ENCODE results near the gene ARHGAP35.

Gene ARHGAP35

DNA sequence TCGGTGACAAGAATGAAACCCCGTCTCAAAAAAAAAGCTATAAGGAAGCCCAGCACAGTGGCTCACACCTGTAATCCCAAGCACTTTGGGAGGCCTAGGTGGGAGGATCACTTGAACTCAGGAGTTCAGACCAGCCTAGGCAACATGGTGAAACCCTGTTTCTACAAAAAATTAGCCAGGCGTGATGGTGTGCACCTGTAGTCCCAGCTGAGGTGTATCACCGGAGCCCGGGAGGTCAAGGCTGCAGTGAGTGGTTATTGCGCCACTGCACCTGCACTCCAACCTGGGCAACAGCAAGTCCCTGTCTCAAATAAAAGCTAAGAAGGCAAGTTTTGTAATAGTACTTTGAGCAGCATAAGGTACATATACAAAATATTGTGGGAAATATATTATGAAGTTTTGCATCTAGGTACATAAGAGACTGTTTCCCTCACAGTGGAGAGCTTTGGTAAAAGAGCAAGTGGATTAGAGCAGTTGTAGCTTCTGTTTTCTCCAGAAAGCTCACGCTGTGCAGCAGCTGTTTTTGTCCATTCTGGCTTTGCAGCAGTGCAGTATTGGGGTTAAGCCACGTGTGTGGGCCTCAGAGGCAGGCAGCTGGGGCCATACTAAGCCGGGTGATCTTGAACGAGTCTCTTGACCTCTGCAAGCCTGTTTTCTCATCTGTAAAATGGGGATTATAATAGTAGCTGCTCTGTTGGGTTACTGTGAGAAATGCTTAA, 35.4 kb downstream of the ARHGAP35 start:
- peaks cover 14% of the 10 kb centered on the region for H3K4me1 ChIP-seq (ENCODE audit: control insufficient read depth, insufficient read depth, low read length)
- no peaks in the 10 kb centered on the region for H3K27me3 ChIP-seq (ENCODE audit: control insufficient read depth, insufficient read depth, low read length)
- no peaks in the 10 kb centered on the region for H3K36me3 ChIP-seq (ENCODE audit: insufficient read depth, low read length)
- H3K9ac ChIP-seq (ENCODE audit: low read depth, low read length): no peak overlapping the region
- no peak overlapping the region for H3K4me3 ChIP-seq (ENCODE audit: low read length)
- no peaks in the 10 kb centered on the region for H3K9me3 ChIP-seq (replicated peaks; ENCODE audit: low read length)
- no peak overlapping the region for H3K4me2 ChIP-seq (ENCODE audit: low read length)

DNA sequence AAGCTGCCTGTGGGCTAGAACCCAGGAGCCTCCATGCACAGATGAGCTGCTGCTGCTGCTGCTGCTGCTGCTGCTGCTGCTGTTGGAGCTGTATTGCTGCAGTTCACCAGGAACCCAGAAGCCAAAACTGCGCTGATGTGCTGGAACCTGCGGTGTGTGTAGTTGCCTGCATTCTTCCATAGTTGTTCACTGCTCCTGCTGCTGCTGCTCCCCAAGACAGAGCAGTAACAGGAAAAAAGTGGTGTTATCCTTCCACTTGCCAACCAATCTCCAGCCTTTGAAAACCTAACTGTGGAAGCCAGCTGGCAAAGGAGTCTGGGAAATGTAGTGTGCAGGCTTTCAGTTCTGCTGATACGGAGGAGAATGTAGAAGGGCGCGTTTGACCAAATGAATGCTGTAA, 37.9 kb downstream of the ARHGAP35 start:
- no peaks in the 10 kb centered on the region for H3K36me3 ChIP-seq (ENCODE audit: insufficient read depth, low read length)
- H3K4me1 ChIP-seq (ENCODE audit: control insufficient read depth, insufficient read depth, low read length): peaks cover 33% of the 10 kb centered on the region
- H3K4me3 ChIP-seq (ENCODE audit: low read length): no peak overlapping the region
- peak overlapping the region; percentile 8 for H3K4me2 ChIP-seq (ENCODE audit: low read length)
- no peaks in the 10 kb centered on the region for H3K27me3 ChIP-seq (ENCODE audit: control insufficient read depth, insufficient read depth, low read length)
- H3K9ac ChIP-seq (ENCODE audit: low read depth, low read length): no peak overlapping the region
- H3K9me3 ChIP-seq (replicated peaks; ENCODE audit: low read length): no peaks in the 10 kb centered on the region

DNA sequence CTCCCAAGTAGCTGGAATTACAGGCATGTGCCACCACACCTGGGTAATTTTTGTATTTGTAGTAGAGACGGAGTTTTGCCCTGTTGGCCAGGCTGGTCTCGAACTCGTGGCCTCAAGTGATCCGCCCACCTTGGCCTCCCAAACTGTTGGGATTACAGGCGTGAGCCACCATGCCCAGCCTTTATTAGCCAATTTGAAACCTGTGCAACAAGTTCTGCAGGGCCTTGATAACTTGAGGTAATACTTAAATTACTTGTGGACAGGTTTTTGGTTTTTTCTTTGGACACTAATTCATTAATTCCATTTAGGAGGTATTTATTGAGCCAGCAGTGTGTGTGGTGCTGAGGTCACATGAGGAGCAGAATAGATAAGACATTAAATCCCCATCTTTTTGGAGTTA, 39.5 kb downstream of the ARHGAP35 start:
- H3K4me3 ChIP-seq (ENCODE audit: low read length): no peak overlapping the region
- no peaks in the 10 kb centered on the region for H3K27me3 ChIP-seq (ENCODE audit: control insufficient read depth, insufficient read depth, low read length)
- H3K9ac ChIP-seq (ENCODE audit: low read depth, low read length): no peak overlapping the region
- peaks cover 46% of the 10 kb centered on the region for H3K4me1 ChIP-seq (ENCODE audit: control insufficient read depth, insufficient read depth, low read length)
- no peaks in the 10 kb centered on the region for H3K36me3 ChIP-seq (ENCODE audit: insufficient read depth, low read length)
- H3K4me2 ChIP-seq (ENCODE audit: low read length): no peak overlapping the region
- H3K9me3 ChIP-seq (replicated peaks; ENCODE audit: low read length): no peaks in the 10 kb centered on the region

DNA sequence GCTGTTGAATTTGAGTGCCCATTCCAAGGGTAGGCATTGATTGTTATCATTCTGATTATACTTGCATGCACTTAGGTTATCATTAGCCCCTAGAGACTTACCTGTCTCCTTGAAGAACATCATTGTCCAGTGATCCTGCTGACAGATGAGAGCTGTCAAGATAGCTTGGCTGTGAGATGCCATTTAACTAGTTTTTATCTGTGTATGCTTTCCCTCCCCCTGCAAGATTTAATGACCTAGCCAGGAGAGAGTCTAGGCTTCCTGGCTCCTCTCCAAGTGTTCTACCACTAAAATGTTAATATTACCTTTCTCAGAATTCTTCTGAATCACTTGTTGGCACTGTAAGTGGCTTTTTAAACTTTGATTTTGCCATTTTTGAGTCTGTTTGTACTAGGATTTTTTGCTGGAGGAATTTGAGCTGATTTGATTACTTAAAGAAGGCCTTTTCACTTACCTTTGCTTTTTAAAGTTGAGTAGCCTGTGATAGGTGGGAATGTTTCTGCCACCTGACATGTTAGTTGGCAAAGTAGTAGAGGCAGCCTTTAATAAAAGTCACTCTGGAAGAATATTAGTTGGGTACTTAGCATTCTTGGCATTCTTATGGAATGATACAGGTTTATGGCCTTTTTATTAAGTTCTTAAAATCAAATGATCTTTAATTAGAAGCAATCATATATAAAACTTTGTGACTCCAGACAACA, 41.1 kb downstream of the ARHGAP35 start:
- Histone ChIP-seq H3K4me3 (ENCODE audit: low read length) (no peak overlapping the region), H3K9me3 (replicated peaks; ENCODE audit: low read length) (no peaks in the 10 kb centered on the region), H3K4me2 (ENCODE audit: low read length) (peak overlapping the region; percentile 42), H3K36me3 (ENCODE audit: insufficient read depth, low read length) (no peaks in the 10 kb centered on the region), H3K9ac (ENCODE audit: low read depth, low read length) (no peak overlapping the region), H3K4me1 (ENCODE audit: control insufficient read depth, insufficient read depth, low read length) (peaks cover 46% of the 10 kb centered on the region), H3K27me3 (ENCODE audit: control insufficient read depth, insufficient read depth, low read length) (no peaks in the 10 kb centered on the region)

DNA sequence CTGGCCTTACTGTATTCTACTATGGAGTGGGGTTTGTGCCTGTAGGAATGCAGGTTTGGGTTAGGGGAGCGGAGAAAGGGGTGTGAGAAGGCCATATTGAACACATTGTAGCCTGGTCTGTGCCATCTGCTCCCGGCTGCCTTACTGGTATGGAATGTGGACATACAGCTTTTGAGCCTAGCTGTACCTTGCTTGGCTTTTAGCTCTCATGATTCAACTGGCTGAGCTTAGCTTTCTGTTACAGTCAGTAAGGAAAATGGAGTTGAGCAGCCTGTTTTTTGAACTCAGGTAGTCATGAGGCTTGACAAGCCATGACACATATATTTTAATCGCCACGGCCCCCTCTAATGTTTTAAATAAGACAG, 41.6 kb downstream of the ARHGAP35 start:
- Histone ChIP-seq H3K9me3 (replicated peaks; ENCODE audit: low read length) (no peaks in the 10 kb centered on the region), H3K9ac (ENCODE audit: low read depth, low read length) (no peak overlapping the region), H3K4me2 (ENCODE audit: low read length) (peak overlapping the region; percentile 42), H3K27me3 (ENCODE audit: control insufficient read depth, insufficient read depth, low read length) (no peaks in the 10 kb centered on the region), H3K36me3 (ENCODE audit: insufficient read depth, low read length) (no peaks in the 10 kb centered on the region), H3K4me3 (ENCODE audit: low read length) (no peak overlapping the region), H3K4me1 (ENCODE audit: control insufficient read depth, insufficient read depth, low read length) (peaks cover 46% of the 10 kb centered on the region)

DNA sequence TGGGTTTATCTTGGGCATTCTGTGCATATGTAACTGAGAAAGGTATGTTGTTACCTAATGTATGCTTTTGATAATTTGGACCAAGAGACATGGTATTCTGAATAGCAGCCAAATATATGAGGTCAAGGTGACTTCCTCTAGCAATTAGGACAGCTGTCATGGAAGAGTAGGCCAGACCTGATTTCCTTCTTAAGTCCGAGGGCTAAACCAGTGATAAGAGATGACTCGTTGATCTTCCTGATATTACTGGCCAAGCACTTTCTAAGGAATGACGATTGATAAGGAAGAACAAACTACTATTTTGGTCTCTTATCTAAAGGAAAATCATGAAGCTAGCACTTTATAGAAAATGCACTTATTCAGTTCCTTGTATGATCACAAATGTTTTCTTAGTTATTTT, 42.7 kb downstream of the ARHGAP35 start:
- no peaks in the 10 kb centered on the region for H3K36me3 ChIP-seq (ENCODE audit: insufficient read depth, low read length)
- H3K4me2 ChIP-seq (ENCODE audit: low read length): peak overlapping the region; percentile 36
- no peaks in the 10 kb centered on the region for H3K27me3 ChIP-seq (ENCODE audit: control insufficient read depth, insufficient read depth, low read length)
- H3K4me3 ChIP-seq (ENCODE audit: low read length): no peak overlapping the region
- peaks cover 45% of the 10 kb centered on the region for H3K4me1 ChIP-seq (ENCODE audit: control insufficient read depth, insufficient read depth, low read length)
- H3K9ac ChIP-seq (ENCODE audit: low read depth, low read length): no peak overlapping the region
- no peaks in the 10 kb centered on the region for H3K9me3 ChIP-seq (replicated peaks; ENCODE audit: low read length)

DNA sequence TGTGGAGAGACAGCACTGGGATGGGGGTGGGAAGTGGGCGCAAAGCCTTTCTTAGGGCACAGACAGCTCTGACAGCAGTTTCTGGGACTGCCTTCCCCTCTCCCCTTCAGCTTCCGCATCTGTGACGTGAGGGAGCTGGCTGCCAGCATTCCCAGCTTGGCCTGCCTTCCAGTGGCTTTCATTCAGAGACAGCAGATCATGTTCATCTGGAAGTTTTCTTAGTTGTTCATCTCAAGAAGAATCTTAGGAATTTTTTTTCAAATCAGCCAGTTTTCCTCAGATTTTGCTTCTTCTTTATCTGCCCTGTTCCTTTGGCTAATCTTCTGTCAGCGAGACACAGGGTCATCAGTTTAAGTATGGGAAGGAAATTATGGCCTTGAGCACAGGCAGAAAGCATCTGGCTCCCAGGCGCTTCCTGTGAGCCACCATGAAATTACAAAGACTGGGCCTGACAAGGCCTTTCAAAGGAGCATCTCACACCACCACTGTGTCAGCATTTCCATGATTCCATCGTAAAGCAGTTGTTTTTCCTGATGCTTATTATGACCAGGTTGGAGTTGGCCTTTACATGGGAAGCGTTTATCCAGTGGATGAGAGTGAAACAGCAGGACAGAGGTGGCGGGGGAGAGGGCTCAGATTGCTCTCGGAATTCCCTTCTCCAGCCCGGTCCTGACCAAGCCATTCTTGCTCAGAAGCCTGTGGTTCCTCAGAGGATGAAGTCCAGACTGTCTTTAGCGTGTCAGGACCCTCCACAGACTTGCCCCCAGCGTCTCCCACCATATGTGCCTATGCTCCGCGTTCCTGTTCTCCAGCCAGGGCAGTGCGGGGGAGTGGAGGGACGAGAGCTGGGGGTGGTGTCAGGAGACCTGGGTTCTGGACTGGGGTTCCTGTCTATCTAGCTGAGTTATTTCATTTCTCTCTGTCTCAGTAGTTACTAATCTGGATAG, 43.6 kb downstream of the ARHGAP35 start:
- H3K27me3 ChIP-seq (ENCODE audit: control insufficient read depth, insufficient read depth, low read length): no peaks in the 10 kb centered on the region
- no peak overlapping the region for H3K4me3 ChIP-seq (ENCODE audit: low read length)
- peak overlapping the region; percentile 24 for H3K9ac ChIP-seq (ENCODE audit: low read depth, low read length)

DNA sequence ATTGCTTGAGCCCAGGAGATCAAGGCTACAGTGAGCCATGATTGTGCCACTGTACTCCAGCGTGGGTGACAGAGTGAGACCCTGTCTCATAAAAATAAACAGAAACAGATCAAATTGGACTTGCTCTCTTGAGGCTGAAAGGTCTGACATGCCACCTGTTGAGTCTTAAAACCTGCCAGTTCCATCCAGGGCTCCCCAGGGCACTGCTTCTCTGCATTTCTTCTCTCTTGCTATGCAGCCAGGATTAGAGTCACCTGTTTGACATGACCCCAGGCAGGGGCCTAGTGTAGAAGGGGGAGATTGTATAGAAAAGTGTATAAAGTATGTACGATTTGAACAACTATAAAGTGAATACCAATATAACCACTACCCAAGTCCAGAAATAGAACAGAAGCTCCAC, 45.4 kb downstream of the ARHGAP35 start:
- no peak overlapping the region for H3K4me2 ChIP-seq (ENCODE audit: low read length)
- H3K9me3 ChIP-seq (replicated peaks; ENCODE audit: low read length): no peaks in the 10 kb centered on the region
- H3K36me3 ChIP-seq (ENCODE audit: insufficient read depth, low read length): no peaks in the 10 kb centered on the region
- H3K4me3 ChIP-seq (ENCODE audit: low read length): no peak overlapping the region
- H3K27me3 ChIP-seq (ENCODE audit: control insufficient read depth, insufficient read depth, low read length): no peaks in the 10 kb centered on the region
- no peak overlapping the region for H3K9ac ChIP-seq (ENCODE audit: low read depth, low read length)
- H3K4me1 ChIP-seq (ENCODE audit: control insufficient read depth, insufficient read depth, low read length): peaks cover 37% of the 10 kb centered on the region

More for the DNA sequence above, 43.6 kb downstream of the ARHGAP35 start:
- H3K4me1 ChIP-seq (ENCODE audit: control insufficient read depth, insufficient read depth, low read length): peaks cover 37% of the 10 kb centered on the region
- H3K36me3 ChIP-seq (ENCODE audit: insufficient read depth, low read length): no peaks in the 10 kb centered on the region
- peak overlapping the region; percentile 36 for H3K4me2 ChIP-seq (ENCODE audit: low read length)
- no peaks in the 10 kb centered on the region for H3K9me3 ChIP-seq (replicated peaks; ENCODE audit: low read length)

DNA sequence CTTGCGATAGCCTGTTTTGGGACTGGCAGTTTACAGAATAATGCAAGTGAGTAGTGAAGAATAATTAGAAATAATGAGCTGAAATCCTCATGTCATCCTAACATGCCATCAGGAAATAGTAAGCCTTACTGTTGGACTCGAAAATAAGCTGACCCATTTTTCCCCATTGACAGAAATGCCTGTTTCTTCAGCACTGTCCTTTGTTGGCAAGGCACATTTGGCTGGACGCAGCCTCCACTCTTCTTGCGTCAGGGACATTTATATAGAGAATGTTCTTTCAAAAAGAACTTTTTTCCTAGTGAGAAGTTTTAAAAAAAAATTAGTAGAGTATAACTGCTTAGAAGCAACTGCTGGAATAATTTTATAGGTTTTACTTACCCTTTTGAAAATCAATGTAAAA, 47.1 kb downstream of the ARHGAP35 start:
- Histone ChIP-seq H3K4me1 (ENCODE audit: control insufficient read depth, insufficient read depth, low read length) (peaks cover 21% of the 10 kb centered on the region), H3K36me3 (ENCODE audit: insufficient read depth, low read length) (no peaks in the 10 kb centered on the region), H3K9me3 (replicated peaks; ENCODE audit: low read length) (no peaks in the 10 kb centered on the region), H3K9ac (ENCODE audit: low read depth, low read length) (no peak overlapping the region), H3K4me3 (ENCODE audit: low read length) (no peak overlapping the region), H3K4me2 (ENCODE audit: low read length) (no peak overlapping the region), H3K27me3 (ENCODE audit: control insufficient read depth, insufficient read depth, low read length) (no peaks in the 10 kb centered on the region)

DNA sequence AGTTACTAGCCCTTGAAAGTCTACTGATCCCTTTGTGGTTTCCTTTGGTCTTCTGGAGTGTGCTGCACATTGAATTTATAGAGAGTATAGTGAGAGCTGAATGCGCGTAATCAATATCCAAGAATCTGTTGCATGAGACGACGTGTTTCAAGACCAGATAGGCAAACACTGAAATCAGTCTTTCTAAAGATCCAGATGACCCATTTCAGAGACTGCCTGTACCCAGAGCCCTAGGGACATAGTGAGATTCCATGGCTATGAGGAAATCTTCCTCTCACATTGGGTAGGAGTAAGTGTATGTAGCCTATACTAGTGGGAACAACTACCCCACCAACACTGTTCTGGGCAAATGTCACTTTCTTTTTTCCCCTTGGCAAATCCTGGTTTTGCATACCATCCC, 48.6 kb downstream of the ARHGAP35 start:
- no peak overlapping the region for H3K9ac ChIP-seq (ENCODE audit: low read depth, low read length)
- peaks cover 21% of the 10 kb centered on the region for H3K4me1 ChIP-seq (ENCODE audit: control insufficient read depth, insufficient read depth, low read length)
- no peak overlapping the region for H3K4me2 ChIP-seq (ENCODE audit: low read length)
- no peak overlapping the region for H3K4me3 ChIP-seq (ENCODE audit: low read length)
- H3K9me3 ChIP-seq (replicated peaks; ENCODE audit: low read length): no peaks in the 10 kb centered on the region
- no peaks in the 10 kb centered on the region for H3K27me3 ChIP-seq (ENCODE audit: control insufficient read depth, insufficient read depth, low read length)
- no peaks in the 10 kb centered on the region for H3K36me3 ChIP-seq (ENCODE audit: insufficient read depth, low read length)
